HG03354 (cell line): ENCODE data around the gene WDR27.
"Not testable (repeated sequence)": the region's sequence is repeated elsewhere in the genome, so short reads cannot be mapped to it uniquely, and the experiment has no call there.

ENCODE experiments used
- ATAC-seq: cut with Tn5 transposase; IDR thresholded peaks from one replicate; pipeline ENCODE4 v1.9.1; 2021; ENCODE audit warnings: mild to moderate bottlenecking; ENCODE audit not compliant: unreplicated experiment, poor library complexity, severe bottlenecking

Gene WDR27

GRCh38 chr6:169714178-169714577 is 12.3 kb upstream of the WDR27 start:
- no peak for ATAC-seq

GRCh38 chr6:169710009-169710408 is 8.2 kb upstream of the WDR27 start:
- no peak for ATAC-seq

GRCh38 chr6:169709293-169709692 is 7.5 kb upstream of the WDR27 start:
- ATAC-seq: peak; percentile 61

- no peak for ATAC-seq
These were observed 5.9 kb upstream of the WDR27 start for GRCh38 chr6:169707772-169708171.

- peak; percentile 22 for ATAC-seq
These were observed 1.0 kb upstream of the WDR27 start for GRCh38 chr6:169702840-169703246.

GRCh38 chr6:169701311-169701953 is 397 bp downstream of the WDR27 start:
- peak; percentile 22 for ATAC-seq

GRCh38 chr6:169700296-169700695 is 1.5 kb downstream of the WDR27 start:
- no peak for ATAC-seq

GRCh38 chr6:169697115-169697514 is 4.7 kb downstream of the WDR27 start:
- not testable (repeated sequence) for ATAC-seq

GRCh38 chr6:169695131-169695530 is 6.7 kb downstream of the WDR27 start:
- ATAC-seq: no peak

GRCh38 chr6:169692516-169692915 is 9.3 kb downstream of the WDR27 start:
- ATAC-seq: no peak

- ATAC-seq: no peak
These were observed 10.6 kb downstream of the WDR27 start for GRCh38 chr6:169691260-169691659.

GRCh38 chr6:169689287-169689686 is 12.5 kb downstream of the WDR27 start:
- ATAC-seq: no peak

- ATAC-seq: no peak
These were observed 16.0 kb downstream of the WDR27 start for GRCh38 chr6:169685860-169686259.

- no peak for ATAC-seq
These were observed 17.8 kb downstream of the WDR27 start for GRCh38 chr6:169684056-169684455.

- ATAC-seq: no peak
These were observed 23.5 kb downstream of the WDR27 start for GRCh38 chr6:169678342-169678741.

GRCh38 chr6:169677096-169677495 is 24.7 kb downstream of the WDR27 start:
- ATAC-seq: no peak

GRCh38 chr6:169675011-169675410 is 26.8 kb downstream of the WDR27 start:
- ATAC-seq: no peak

- ATAC-seq: no peak
These were observed 30.3 kb downstream of the WDR27 start for GRCh38 chr6:169671563-169671962.

GRCh38 chr6:169669889-169670288 is 31.9 kb downstream of the WDR27 start:
- no peak for ATAC-seq

GRCh38 chr6:169669147-169669546 is 32.7 kb downstream of the WDR27 start:
- ATAC-seq: no peak

- no peak for ATAC-seq
These were observed 33.5 kb downstream of the WDR27 start for GRCh38 chr6:169668203-169668847.

GRCh38 chr6:169667716-169668115 is 34.1 kb downstream of the WDR27 start:
- no peak for ATAC-seq
